Measurements from ENCODE around the gene NCK2.

The NCK2 gene

GRCh38 chr2:105778080-105778607, 33.4 kb downstream of the NCK2 start:
- DNase-seq: no peak

DNA sequence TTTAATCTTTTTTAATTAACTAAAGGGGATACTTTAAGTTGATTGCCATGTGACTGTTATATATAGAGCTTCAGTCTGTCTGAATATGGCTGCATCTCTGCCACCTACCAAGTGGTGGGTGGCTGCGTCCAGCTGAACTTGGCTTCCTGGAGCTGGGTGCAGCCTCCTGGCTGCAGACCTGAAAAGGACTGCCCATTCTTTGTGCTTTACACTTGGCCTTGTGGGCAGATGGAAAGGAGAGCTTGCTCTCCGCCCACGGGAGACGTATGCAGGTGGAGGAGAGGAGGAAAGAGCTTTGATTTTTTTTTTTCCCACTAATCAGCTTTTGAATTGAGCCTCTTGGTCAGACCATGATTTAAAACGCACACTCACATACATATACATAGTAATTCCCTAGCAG, 34.7 kb downstream of the NCK2 start:
- no peak for DNase-seq

DNA sequence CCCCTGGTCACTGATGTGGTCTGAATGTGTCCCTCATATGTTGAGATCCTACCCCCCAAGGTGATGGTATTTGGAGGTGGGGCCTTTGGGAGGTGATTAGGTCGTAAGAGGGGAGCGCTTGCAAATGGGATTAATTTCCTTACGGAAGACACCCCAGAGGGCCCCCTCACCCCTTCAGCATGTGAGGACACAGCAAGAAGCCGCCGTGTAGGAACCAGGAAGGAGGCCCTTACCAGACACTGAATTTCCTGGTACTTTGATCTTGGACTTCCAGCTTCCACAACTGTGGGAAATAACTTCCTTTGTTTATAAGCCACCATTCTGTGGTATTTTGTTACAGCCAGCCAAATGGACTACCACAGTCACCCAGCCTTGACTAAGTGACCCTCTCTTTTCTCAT, 35.9 kb downstream of the NCK2 start:
- no peak for DNase-seq

DNA sequence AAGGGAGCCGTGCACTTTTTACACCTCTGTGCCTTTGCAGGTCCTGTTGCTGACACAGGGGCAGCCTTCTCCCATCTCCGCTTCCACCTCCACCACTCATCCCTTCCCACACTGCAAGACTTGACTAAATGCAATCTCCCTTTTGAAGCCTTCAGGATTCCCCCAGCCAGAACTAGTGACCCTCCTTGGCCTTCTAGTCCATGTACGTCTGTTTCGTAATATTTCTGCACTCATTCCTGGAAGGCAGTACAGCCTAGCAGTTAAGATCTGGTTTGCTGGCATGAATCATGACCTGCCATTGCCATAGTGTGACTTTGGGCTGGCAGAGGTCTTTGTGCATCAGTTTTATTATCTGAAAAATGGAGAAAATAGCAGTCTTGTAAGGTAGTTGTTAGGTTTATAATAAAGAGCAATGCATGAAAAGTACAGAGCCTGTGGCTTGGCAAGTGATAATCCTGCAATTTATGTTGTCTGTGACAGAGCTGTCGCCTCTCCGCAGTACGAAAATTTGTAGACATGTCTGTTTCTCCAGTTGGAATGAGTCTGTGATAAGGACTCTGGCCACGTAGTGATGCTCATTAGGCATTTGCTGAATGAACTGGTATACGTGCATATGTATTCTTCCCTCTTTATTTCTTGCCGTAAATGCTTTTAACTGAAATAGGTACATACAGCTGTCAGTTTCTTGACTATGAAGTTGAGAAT, 36.7 kb downstream of the NCK2 start:
- DNase-seq: no peak

DNA sequence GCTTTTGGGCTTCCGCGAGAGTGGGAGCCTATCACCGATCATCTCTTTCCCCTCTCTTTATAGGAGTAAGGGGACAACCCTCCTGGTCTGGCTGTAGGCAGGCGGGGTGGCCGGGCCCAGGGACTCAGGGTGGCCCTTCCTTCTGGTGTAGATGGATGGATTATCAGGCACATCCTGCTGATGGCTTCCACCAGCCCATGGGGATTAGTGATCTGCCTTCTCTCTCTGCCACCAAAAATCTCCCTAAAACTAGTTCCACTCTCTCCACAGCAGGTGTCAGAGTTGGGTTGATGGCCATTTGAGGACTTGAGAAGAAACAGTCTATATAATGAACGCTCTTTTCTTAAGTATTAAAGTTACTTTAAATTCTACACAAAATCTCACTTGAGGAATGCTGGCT, 37.4 kb downstream of the NCK2 start:
- no peak for DNase-seq

DNA sequence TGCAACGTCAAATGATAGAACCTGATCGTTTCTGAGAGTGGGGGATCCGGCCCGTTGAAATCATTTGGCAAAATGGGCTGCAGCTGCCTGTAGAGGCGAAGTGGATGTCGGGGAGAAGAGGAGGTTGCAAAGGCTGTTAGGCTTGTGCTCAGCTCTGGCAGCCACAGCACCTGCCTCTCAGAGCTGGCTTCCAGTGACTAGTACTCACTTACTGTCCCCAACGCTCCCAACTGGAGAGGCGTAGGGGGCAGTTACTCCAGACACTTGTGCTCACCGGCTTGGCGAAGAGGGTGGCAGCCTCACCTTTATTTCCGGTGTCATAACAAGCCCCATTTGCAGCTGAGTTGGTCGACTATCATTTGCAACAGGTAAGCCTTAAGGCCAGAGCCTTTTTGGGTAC, 37.9 kb downstream of the NCK2 start:
- DNase-seq: no peak

- no peak for DNase-seq
Measured at GRCh38 chr2:105783151-105783738, 38.5 kb downstream of the NCK2 start.

- no peak for DNase-seq
Measured at GRCh38 chr2:105783972-105784371, 39.3 kb downstream of the NCK2 start.

GRCh38 chr2:105784589-105784988, 39.9 kb downstream of the NCK2 start:
- no peak for DNase-seq

- no peak for DNase-seq
Measured at GRCh38 chr2:105785095-105785847, 40.6 kb downstream of the NCK2 start.

- no peak for DNase-seq
Measured at GRCh38 chr2:105786231-105787230, 41.8 kb downstream of the NCK2 start.

DNA sequence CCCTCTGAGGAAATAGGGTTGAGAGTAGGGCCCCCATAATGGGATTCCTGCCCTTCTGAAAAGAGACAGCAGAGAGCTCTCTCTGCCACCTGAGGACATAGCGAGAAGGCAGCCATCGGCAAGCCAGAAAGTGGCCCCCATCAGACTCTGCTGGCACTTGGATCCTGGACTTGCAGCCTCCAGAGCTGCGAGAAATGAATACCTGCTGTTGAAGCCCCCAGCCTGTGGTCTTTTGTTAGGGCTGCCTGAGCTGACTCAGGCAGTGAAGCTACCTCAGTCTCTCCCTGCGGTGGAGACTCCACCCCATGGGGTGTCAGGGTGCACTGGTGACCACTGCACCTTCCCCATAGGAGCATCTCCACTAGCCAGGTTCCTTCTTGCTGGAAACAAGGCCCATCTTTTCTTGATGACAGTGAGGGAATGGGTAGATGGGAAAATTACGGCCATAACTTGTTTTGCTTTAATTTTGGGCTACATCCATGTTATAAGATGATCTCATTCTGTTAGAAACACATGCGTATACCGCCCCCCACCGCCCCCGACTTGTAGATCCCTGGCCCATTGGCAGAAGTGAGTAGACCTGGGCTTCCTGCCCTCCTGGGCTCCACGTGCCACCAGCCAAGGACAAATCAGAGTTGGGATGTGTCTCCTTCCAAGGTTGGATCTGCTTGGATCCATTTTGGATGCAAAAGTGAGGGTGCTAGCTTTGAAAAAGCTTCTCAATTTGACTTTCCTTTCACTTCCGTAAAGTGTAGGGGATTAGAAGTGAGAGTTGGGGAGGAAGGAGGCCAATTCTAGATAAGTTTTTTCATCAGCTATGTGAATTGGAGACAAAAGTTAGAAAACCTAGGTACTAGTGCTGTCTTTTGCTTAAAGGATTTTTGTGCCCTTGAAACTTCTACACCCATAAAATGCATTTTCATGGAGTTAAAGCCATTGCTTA, 42.9 kb downstream of the NCK2 start:
- peak; percentile 26 for DNase-seq

DNA sequence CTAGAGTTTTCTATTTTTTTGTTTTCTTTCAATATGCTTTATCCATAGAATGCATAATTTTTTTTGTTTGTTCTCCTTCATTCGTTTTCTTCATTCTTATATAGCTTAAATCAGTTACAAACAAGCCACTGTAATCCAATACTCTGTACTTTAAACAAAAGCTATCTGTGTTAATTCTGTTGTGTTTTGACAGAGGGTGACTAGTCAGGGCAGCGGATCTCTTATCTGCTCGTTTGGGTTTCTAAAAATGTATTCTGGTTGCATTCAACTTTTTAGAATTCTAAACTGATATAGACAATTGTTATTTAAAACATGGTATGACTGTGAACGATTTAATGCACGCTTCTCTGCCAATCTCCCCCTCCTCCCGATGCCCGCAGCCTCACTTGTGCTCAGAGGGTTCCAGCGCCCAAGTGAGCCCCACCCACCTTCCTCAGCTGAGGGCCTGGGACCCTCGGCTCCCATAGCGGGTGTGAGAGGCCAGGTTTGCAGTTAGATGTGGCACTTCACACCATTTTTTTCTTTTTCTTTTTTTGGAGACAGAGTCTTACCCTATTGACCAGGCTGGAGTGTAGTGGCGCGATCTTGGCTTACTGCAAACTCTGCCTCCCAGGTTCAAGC, 44.1 kb downstream of the NCK2 start:
- DNase-seq: no peak

- peak; percentile 67 for DNase-seq
Measured at GRCh38 chr2:105789745-105790460, 45.2 kb downstream of the NCK2 start.

GRCh38 chr2:105790461-105791149, 45.9 kb downstream of the NCK2 start:
- DNase-seq: no peak

- no peak for DNase-seq
Measured at GRCh38 chr2:105791229-105791628, 46.5 kb downstream of the NCK2 start.

DNA sequence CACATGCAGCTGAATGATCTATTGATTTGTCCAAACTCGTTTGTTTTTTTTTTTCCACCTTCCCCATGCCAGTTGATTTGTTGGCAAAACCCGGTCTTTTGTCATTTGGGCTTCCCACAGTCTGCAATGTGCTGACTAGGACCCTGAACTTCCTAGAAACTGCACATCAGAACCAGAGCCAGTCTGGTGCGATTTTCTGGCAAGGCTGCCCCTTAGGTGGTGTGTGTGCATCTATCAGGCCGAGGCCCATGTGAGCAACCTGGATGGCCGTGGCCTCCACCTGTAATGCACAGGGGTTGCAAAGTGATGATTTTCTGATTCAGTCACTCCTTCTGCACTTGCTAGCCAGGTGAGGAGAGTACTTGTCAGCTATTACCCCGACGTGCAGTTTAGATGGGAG, 47.8 kb downstream of the NCK2 start:
- DNase-seq: no peak

DNA sequence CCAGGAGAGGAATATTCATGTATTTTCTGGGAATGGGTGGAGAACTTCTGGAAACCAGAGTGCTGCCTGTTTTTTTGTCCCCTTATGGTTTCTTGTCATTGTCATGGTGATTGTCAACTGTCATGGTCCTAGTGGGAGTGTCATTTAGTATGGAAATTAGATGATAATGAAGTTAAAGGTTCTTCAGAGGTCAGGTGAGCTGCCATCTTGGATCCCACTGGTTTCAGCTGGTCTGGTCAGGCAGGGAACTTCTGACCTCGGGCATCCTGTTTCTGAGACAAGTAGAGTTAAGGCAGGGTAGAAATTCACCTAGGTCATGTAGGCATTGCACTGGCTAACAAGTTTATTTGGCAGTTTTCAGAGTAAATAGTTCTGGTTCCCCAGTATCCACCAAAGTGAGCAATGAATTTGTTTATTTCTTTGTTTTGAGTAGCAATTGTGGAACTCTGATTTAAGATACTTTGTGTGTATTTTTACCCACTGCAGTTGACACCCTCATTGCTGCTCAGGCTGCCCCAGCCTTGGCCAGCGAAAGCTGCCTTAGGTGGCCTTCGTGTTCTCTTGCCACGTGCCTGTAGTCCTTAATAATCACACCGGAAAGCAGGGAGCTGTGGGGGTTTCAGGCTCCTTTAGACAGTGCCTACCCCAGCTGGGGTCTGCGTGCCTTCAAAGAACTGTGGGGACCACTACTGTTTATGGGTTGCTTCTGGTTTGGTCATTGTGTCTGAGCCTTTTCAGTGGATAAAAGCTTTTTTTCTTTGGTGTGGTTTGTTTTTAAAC, 48.7 kb downstream of the NCK2 start:
- no peak for DNase-seq

All from inflammatory macrophage treated with lipopolysaccharide for 4 hours (primary cell).